ENCODE measurements around the gene CA10.
A peak's percentile ranks its signal among the peaks of the same experiment; 100 is the strongest.

CA10 gene

GRCh38 chr17:51946311-51946710 is 212.2 kb downstream of the CA10 start:
- no peak for DNase-seq

- no peak for DNase-seq
These were observed 217.2 kb downstream of the CA10 start for GRCh38 chr17:51941272-51941671.

- DNase-seq, result no peak
These were observed 221.2 kb downstream of the CA10 start for GRCh38 chr17:51937264-51937663.

GRCh38 chr17:51935477-51935876 is 223.0 kb downstream of the CA10 start:
- no peak for DNase-seq

DNA sequence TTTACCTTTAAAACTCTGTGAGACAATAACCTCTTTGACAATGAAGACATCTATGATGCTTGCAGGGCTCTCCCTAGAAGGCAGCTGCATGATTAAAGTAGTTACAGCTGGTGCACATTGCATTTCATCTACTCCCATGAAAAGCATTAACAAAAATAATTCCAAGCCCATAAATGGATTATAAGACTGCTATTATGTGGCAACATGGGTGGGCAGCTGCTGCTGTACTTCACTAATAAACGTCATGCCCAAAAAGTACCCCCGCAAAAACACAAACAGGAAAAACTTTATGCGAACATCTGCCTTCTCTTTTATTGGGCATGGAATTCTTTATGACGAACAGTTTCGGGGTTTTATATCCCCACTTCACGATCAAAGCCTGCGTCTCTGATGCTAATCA is 224.9 kb downstream of the CA10 start:
- no peak for DNase-seq

DNA sequence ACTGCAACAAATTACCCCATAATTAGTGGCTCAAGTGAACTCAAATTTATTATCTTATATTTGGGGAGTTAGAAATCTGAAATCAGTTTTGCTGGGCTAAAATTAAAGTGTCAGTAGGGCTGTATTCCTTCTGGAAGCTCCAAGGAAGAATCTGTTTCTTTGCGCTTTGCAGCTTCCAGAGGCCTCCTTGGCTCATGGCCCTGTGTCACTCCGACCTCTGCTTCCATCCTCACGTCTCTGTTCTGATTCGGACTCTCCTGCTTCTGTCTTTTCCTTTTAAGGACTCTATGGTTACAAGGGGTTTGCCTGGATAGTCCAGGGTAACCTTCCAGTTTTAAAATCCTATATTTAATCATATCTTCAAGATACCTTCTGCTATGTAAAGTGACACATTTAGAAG is 232.1 kb downstream of the CA10 start:
- no peak for DNase-seq

GRCh38 chr17:51921500-51921899 is 237.0 kb downstream of the CA10 start:
- DNase-seq, result no peak

DNA sequence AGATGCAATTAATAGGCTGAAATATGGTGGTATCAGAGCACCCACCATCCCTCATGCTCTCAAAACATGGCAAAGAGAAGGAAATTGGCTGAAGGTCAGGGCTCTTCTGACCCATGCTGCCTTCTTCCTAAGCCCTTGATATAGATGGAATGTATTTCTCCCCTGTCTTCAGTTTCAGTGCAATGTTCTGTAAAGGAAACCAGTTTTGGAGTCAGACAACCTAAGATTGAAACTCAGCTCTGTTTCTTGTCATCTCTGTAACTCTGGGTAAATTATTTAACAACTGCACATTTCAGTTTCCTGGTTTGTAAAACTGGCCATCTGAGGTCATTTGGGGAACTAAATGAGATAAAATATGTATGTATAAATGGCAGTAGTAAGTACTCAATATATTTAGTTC is 243.9 kb downstream of the CA10 start:
- no peak for DNase-seq

DNA sequence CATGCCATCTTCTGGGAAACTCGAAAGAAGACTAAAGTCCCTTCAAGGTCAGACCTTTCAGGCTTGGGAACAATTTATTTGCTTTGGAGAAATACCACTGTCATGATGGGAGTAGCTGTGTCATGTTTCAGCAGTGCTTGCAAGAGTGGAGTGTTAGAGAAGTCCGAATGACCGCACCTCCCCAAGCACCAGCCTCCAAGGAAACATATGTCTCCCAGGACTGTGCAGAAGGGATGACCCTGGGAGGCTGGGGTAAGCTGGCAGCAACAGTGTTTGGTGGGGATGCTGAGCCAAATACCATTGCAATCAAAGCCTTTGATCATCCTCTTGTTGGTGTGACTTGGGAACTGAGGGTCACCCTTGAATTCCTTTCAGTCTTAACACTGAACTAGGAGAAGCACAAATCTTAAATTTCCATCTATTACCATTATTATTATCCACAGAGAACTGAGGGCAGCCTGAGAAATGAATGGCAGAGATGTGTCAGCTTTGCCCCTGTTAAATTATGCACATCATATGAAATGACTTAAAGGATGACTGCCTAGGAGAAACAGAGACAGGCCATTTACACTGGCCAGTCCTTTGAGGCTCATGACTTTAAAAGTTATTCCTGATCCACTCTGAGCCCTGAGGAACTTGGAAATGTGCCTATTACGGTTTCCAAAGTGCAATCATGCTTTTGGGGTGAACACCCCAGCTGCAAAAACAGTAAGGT is 244.9 kb downstream of the CA10 start:
- no peak for DNase-seq

GRCh38 chr17:51912939-51913338 is 245.6 kb downstream of the CA10 start:
- no peak for DNase-seq

DNA sequence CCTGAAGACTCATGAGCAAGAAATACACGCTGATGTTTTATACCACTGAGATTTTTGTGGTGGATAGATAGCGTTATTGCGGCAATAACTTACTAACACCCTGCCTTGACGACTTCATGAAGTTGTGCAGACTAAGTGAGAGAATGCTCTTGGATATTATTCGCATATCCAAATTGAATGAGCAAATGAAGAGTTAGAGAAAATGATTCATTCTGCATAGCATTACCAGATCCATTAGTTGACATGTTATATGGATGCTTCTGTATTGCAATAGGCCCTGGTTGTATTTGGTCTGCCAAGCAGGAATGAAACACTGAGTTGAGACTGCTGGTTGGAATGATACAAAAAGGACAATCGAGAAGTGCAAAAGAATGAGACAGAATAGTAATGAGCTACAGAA is 247.3 kb downstream of the CA10 start:
- DNase-seq, result no peak

- DNase-seq, result no peak
These were observed 248.5 kb downstream of the CA10 start for GRCh38 chr17:51909971-51910370.

DNA sequence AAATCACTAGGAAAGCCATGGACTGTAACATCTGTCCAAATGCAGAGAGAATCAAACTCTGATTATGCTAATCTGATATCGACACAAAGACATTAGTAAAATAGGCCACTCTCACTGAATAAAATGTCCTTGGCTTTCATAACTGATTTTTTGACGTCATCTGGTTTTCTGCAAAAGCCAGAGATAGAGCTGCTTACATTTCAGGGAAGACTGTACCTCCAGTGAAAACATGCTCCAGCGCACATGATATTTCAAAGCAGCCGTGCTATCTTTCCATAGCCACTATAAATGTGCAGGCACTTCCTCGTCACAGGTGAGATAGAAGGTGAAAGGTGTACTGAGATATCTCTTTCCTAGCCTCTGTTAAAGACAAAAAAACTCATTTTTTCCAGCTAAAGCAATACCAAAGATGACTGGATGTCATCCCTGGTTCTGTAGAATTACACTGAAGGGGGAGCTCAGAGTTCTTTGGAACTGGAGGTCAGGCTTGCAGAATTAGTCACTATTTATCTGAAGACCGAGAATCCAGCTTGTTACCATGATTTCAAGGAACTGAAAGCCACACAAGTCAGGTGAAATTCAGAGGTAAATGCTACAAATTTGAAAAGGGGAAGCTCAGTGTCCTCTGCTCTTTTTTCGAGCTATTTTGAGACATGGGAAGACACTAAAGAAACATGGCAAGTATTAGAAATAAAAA is 249.5 kb downstream of the CA10 start:
- no peak for DNase-seq

GRCh38 chr17:51907041-51907440 is 251.5 kb downstream of the CA10 start:
- DNase-seq, result no peak

GRCh38 chr17:51904379-51904778 is 254.1 kb downstream of the CA10 start:
- no peak for DNase-seq

DNA sequence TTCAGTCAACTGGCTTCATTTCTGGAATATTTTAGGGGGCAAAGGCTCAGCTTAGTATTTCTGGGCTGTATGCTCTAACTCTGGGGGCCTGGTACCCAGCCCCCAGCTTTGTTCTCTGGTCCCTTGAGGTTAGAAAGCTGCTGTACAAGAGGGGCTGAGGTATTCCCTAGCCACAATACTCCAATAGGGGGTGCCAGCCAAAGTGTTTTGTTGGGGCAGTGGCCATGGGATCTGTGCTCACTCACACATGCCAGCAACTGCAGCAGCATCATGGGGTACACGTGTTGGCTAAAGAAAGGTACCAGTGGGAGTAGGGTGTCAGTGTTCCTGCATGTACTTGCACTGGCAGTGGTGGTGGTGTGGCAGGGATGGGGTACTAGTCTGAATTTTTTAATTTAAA is 257.3 kb downstream of the CA10 start:
- no peak for DNase-seq

GRCh38 chr17:51891936-51892335 is 266.6 kb downstream of the CA10 start:
- no peak for DNase-seq

DNA sequence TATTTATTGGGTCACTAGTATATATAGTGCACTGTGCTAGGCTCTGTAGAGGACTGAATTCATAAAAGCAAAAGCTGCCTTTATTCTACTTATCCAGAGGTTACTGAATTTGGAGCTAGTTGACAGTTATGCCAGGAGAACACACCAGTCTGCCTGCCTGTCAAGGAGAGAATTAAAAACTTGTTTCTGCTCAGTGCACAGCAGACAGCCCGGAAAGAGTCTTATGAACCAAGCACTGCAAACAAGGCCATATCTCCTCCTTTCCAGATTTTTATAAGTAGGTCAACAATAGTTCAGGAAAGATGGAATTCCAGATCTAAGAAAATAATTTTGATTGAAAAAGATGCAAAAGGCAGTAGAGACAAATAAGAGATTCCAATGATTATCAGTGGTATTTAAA is 267.8 kb downstream of the CA10 start:
- DNase-seq, result no peak

GRCh38 chr17:51888816-51889215 is 269.7 kb downstream of the CA10 start:
- DNase-seq, result no peak

DNA sequence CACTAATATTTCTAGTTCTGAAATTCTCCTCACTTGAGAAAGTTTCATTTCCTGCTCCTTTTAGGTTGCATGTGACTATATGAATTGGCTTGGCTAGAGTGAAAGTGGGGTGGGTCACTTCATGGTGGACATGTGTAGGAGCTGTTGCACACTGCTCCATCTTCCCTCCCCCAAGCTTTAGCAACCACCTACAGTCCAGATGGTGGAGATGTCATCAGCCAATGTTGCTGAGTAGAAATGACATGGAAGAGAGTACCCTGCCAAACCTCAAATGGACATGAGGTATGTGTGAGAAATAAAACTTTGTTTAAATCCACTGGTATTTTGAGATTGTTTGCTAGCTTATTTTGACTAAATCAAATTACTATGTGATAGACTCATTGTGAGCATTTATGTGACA is 281.5 kb downstream of the CA10 start:
- DNase-seq, result no peak

- DNase-seq, result no peak
These were observed 285.2 kb downstream of the CA10 start for GRCh38 chr17:51873302-51873701.

- peak; percentile 35 for DNase-seq
These were observed 289.1 kb downstream of the CA10 start for GRCh38 chr17:51869387-51869786.

DNA sequence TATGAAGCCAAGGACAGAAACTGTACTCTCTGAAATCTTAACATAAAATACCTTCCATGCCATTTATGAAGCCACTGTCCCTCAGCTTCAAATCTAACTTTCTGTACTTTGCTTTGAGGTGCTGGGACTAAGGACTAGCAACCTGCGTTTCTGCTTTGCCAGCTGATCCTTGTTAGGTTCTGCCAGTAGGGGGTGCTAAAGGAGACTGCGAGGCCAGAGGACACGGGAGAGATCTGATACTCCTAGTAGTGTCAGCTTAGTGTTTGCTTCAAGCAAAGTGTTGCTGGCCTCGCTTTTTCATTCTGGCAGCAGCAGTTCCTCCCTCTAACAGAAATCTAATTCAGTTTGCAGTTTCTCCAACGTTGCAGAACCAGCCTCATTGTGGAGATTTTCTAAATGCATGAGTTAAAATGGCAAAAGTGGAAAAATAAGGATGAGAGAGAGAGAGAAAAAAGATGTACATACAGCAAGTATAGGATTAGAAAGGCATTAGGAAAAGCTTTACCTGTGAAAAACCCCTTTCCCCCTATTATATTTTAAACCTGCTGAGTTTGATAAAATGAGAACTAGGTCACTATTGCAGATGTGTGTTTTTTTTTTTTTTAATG is 297.5 kb downstream of the CA10 start:
- DNase-seq, result peak; percentile 55

GRCh38 chr17:51857052-51857597 is 301.4 kb downstream of the CA10 start:
- no peak for DNase-seq
